ENCODE data around the gene NOL4L. TPM values are rescaled to one million over a fixed set of nuclear protein-coding genes. Genes with fewer than 3 reads are reported as not detected.

Gene NOL4L
- total RNA-seq, 1 experiment from 2014 or later, result 31.7 TPM

DNA sequence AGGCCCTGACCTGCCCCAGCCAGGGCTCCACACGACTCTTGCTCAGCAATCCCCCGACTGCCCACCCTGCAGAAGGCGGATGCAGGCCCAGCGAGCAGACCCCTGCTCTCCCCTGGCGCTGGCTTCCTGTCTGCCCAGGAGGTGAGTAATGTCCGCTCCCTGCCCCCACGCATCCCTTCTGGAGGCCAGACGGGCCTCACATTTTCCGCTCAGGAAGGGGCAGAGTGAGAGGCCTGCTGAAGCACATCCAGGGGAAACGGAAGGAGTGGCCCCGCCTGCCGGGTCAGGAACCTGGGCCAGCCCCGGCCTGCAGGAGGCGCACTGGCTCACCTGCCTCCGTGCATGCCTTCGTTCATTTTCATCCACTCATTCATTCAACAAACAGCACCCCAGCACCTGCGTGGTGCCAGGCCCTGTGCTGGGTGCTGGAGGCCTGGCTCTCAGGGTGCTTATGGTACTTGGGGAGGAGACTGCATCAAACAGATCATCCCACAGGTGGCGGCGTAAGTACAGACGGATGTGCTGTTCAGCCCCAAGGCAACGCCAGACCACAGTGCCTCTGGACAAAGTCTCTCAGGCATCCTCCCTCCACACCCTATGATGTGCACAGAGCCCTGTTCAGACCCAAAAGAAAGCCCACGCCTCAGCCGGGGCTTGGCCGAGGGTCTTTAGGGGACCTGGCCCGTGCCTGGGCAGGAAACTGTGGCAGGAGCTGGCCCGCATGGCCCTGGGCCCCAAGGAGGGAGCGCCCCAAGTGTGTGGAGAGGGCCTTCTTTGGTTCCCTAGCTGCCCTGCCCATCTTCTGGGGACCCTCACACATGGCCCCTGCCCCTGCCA, 114.9 kb downstream of the NOL4L start:
- no peak overlapping the region for H3T11ph ChIP-seq (ENCODE audit: low read length)
- H3K23me2 ChIP-seq (ENCODE audit: insufficient read length, low read depth, low read length, poor library complexity, severe bottlenecking), result no peaks in the 10 kb centered on the region
- peak overlapping the region; percentile 52 for H3K14ac ChIP-seq (ENCODE audit: insufficient read depth, low read length)
- no peaks in the 10 kb centered on the region for H3K27me3 Mint-ChIP-seq (ENCODE audit: low read depth)
- H4K20me1 ChIP-seq (ENCODE audit: control insufficient read depth, insufficient read depth, insufficient read length), result no peaks in the 10 kb centered on the region
- no peak overlapping the region for H3K4ac ChIP-seq (ENCODE audit: low read depth, low read length)
- no peak overlapping the region for H3K56ac ChIP-seq (ENCODE audit: insufficient read length, low read depth, low read length)
- H3K79me2 ChIP-seq (ENCODE audit: insufficient read depth, low read length), result no peaks in the 10 kb centered on the region
- H3K27ac Mint-ChIP-seq, result peak overlapping the region; percentile 58 to 92 (median 90); a peak in 4 of 7 replicates
- WGBS (ENCODE audit: extremely low coverage, insufficient read length, low lambda C conversion rate), result no CpG with 5 or more reads among the region's 27 CpGs
- no peak overlapping the region for H4K91ac ChIP-seq (ENCODE audit: insufficient read length, low read depth, low read length)
- no peaks in the 10 kb centered on the region for H3K27me3 ChIP-seq (ENCODE audit: insufficient read depth, low read length)
- H3K9me3 ChIP-seq (ENCODE audit: control insufficient read depth, low read depth, low read length), result no peaks in the 10 kb centered on the region
- H2BK5ac ChIP-seq (ENCODE audit: insufficient read length, low read length), result no peak overlapping the region
- TF ChIP-seq, protein P1, sequence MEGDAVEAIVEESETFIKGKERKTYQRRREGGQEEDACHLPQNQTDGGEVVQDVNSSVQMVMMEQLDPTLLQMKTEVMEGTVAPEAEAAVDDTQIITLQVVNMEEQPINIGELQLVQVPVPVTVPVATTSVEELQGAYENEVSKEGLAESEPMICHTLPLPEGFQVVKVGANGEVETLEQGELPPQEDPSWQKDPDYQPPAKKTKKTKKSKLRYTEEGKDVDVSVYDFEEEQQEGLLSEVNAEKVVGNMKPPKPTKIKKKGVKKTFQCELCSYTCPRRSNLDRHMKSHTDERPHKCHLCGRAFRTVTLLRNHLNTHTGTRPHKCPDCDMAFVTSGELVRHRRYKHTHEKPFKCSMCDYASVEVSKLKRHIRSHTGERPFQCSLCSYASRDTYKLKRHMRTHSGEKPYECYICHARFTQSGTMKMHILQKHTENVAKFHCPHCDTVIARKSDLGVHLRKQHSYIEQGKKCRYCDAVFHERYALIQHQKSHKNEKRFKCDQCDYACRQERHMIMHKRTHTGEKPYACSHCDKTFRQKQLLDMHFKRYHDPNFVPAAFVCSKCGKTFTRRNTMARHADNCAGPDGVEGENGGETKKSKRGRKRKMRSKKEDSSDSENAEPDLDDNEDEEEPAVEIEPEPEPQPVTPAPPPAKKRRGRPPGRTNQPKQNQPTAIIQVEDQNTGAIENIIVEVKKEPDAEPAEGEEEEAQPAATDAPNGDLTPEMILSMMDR (conservative IDR thresholded peaks at IDR 0.05), result peak; percentile 82
- no peak overlapping the region for H3K27ac ChIP-seq (ENCODE audit: insufficient read length, low read depth, low read length)
- H4K8ac ChIP-seq (replicated peaks; ENCODE audit: insufficient read length, low read depth, low read length), result no peak overlapping the region
- DNase-seq, result peak; percentile 85
- H3K23ac ChIP-seq (ENCODE audit: insufficient read length, low read depth, low read length), result no peak overlapping the region
- no peak overlapping the region for H2BK120ac ChIP-seq (ENCODE audit: low read depth, low read length, poor library complexity, severe bottlenecking)
- no peak overlapping the region for H3K9ac ChIP-seq (ENCODE audit: extremely low read depth, insufficient read length, low read length)
- no peak overlapping the region for H3K4me2 ChIP-seq (ENCODE audit: insufficient read depth, insufficient read length, low read length)
- peak overlapping the region; percentile 32 for H3K18ac ChIP-seq (ENCODE audit: insufficient read length, low read depth, low read length)
- H3K36me3 Mint-ChIP-seq (ENCODE audit: insufficient read depth in 1 of 3, low read depth in 3 of 3), result peaks cover 2 to 22% (median 18%) of the 10 kb centered on the region in 3 experiments; a peak in 4 of 7 replicates
- no peak overlapping the region for H2BK20ac ChIP-seq (ENCODE audit: low read depth, low read length, poor library complexity, severe bottlenecking)
- no peaks in the 10 kb centered on the region for H3K9me3 Mint-ChIP-seq
- no peak overlapping the region for H2AFZ ChIP-seq (ENCODE audit: low read length)
- no peak overlapping the region for H4K5ac ChIP-seq (ENCODE audit: insufficient read length, low read depth, low read length)
- no peak overlapping the region for H2AK5ac ChIP-seq (ENCODE audit: insufficient read length, low read length)
- H2BK15ac ChIP-seq (ENCODE audit: low read depth, low read length), result no peak overlapping the region
- H3K4me1 ChIP-seq (ENCODE audit: insufficient read depth, low read length), result no peaks in the 10 kb centered on the region; the same call in 1 of the 2 replicates
- no peaks in the 10 kb centered on the region for H3K79me1 ChIP-seq (ENCODE audit: insufficient read depth, low read depth, low read length, poor library complexity, severe bottlenecking)
- no peak overlapping the region for H2BK12ac ChIP-seq (ENCODE audit: insufficient read length, low read depth, low read length)
- H3K4me3 Mint-ChIP-seq, result no peak overlapping the region; a peak in 1 of 5 replicates
- peaks cover 24 to 25% of the 10 kb centered on the region in 2 experiments for H3K4me1 Mint-ChIP-seq
